ENCODE data around the gene SHC3.

The SHC3 gene

GRCh38 chr9:89025553-89025952 is 153.1 kb downstream of the SHC3 start:
- DNase-seq (ENCODE audit: low read depth in 2 of 2, low spot score in 1 of 2), result no peak

- no peak for DNase-seq (ENCODE audit: low read depth in 2 of 2, low spot score in 1 of 2)
These were observed 153.9 kb downstream of the SHC3 start for GRCh38 chr9:89024727-89025126.

GRCh38 chr9:89023740-89024139 is 154.9 kb downstream of the SHC3 start:
- no peak for DNase-seq (ENCODE audit: low read depth in 2 of 2, low spot score in 1 of 2)

- no peak for DNase-seq (ENCODE audit: low read depth in 2 of 2, low spot score in 1 of 2)
These were observed 155.7 kb downstream of the SHC3 start for GRCh38 chr9:89022902-89023301.

- DNase-seq (ENCODE audit: low read depth in 2 of 2, low spot score in 1 of 2), result no peak
These were observed 156.4 kb downstream of the SHC3 start for GRCh38 chr9:89022001-89022759.

- no peak for DNase-seq (ENCODE audit: low read depth in 2 of 2, low spot score in 1 of 2)
These were observed 157.3 kb downstream of the SHC3 start for GRCh38 chr9:89021154-89021803.

- no peak for DNase-seq (ENCODE audit: low read depth in 2 of 2, low spot score in 1 of 2)
These were observed 157.9 kb downstream of the SHC3 start for GRCh38 chr9:89020754-89021153.

GRCh38 chr9:89015336-89015735 is 163.3 kb downstream of the SHC3 start:
- no peak for DNase-seq (ENCODE audit: low read depth in 2 of 2, low spot score in 1 of 2)

GRCh38 chr9:89014153-89014552 is 164.5 kb downstream of the SHC3 start:
- DNase-seq (ENCODE audit: low read depth in 2 of 2, low spot score in 1 of 2), result no peak

GRCh38 chr9:89013660-89014059 is 165.0 kb downstream of the SHC3 start:
- DNase-seq (ENCODE audit: low read depth in 2 of 2, low spot score in 1 of 2), result no peak

GRCh38 chr9:89012294-89013042 is 166.2 kb downstream of the SHC3 start:
- no peak for DNase-seq (ENCODE audit: low read depth in 2 of 2, low spot score in 1 of 2)

GRCh38 chr9:89011683-89012082 is 166.9 kb downstream of the SHC3 start:
- DNase-seq (ENCODE audit: low read depth in 2 of 2, low spot score in 1 of 2), result no peak

GRCh38 chr9:89010526-89011111 is 168.0 kb downstream of the SHC3 start:
- no peak for DNase-seq (ENCODE audit: low read depth in 2 of 2, low spot score in 1 of 2)

- no peak for DNase-seq (ENCODE audit: low read depth in 2 of 2, low spot score in 1 of 2)
These were observed 168.6 kb downstream of the SHC3 start for GRCh38 chr9:89010056-89010455.

GRCh38 chr9:89009546-89009840 is 169.1 kb downstream of the SHC3 start:
- DNase-seq (ENCODE audit: low read depth in 2 of 2, low spot score in 1 of 2), result no peak

GRCh38 chr9:89008744-89009545 is 169.7 kb downstream of the SHC3 start:
- DNase-seq (ENCODE audit: low read depth in 2 of 2, low spot score in 1 of 2), result no peak

- DNase-seq (ENCODE audit: low read depth in 2 of 2, low spot score in 1 of 2), result no peak
These were observed 170.4 kb downstream of the SHC3 start for GRCh38 chr9:89008055-89008743.

GRCh38 chr9:89006996-89007967 is 171.3 kb downstream of the SHC3 start:
- DNase-seq (ENCODE audit: low read depth in 2 of 2, low spot score in 1 of 2), result no peak

GRCh38 chr9:89006267-89006666 is 172.4 kb downstream of the SHC3 start:
- no peak for DNase-seq (ENCODE audit: low read depth in 2 of 2, low spot score in 1 of 2)
